Activated CD8-positive, alpha-beta T cell treated with anti-CD3 and anti-CD28 coated beads for 36 hours (primary cell): ENCODE results near the gene IRF7. TPM values are rescaled to one million over a fixed set of nuclear protein-coding genes. Genes with fewer than 3 reads are reported as not detected.

Source experiments
- ATAC-seq: fragments of 200-7000 bp; cut with Tn5 transposase; one replicate; pipeline ENCODE4 v1.10.0; 2021; ENCODE audit warnings: mild to moderate bottlenecking, moderate library complexity
- CTCF ChIA-PET: fragments of 350-600 bp; sonication (Branson Sonifier 250); formaldehyde crosslinking; loops from one replicate; lab custom pipeline; 2021; ENCODE audit warnings: antibody characterized with exemption; lab: Charles Lee
- POLR2A ChIA-PET: fragments of 350-600 bp; sonication (Branson Sonifier 250); formaldehyde crosslinking; loops from one replicate; lab custom pipeline; 2021; ENCODE audit warnings: antibody characterized with exemption; lab: Charles Lee
- DNase-seq: peaks from one replicate; pipeline ENCODE4 v3.0.0-alpha.2; 2020
- H3K27ac Mint-ChIP-seq: one replicate; pipeline ENCODE4 v1.8.0; 2021; ENCODE audit warnings: mild to moderate bottlenecking, mixed read lengths
- H3K27me3 Mint-ChIP-seq: one replicate; pipeline ENCODE4 v1.8.0; 2021; ENCODE audit warnings: mixed read lengths
- H3K36me3 Mint-ChIP-seq: one replicate; pipeline ENCODE4 v1.8.0; 2021; ENCODE audit warnings: low read depth, mixed read lengths
- H3K4me1 Mint-ChIP-seq: one replicate; pipeline ENCODE4 v1.8.0; 2021; ENCODE audit warnings: low read depth, mixed read lengths
- H3K4me3 Mint-ChIP-seq: one replicate; pipeline ENCODE4 v1.8.0; 2021; ENCODE audit warnings: mild to moderate bottlenecking, moderate library complexity, mixed read lengths
- H3K9me3 Mint-ChIP-seq: one replicate; pipeline ENCODE4 v1.8.0; 2021; ENCODE audit warnings: mixed read lengths
- intact Hi-C: fragments of 100-400 bp; cut with micrococcal nuclease; formaldehyde crosslinking; loops from one replicate; pipeline ENCODE4 v1.10.0; 2022
- microRNA-seq: library from miRNA; unstranded; fragments of <30 nt; microRNA quantifications from one replicate; pipeline ENCODE4 v1.2.0, GENCODE V29; 2022; ENCODE audit warnings: borderline microRNAs expressed, borderline replicate concordance
- total RNA-seq, 2 experiments: library from RNA; stranded (reverse); gene quantifications; one replicate each; pipeline ENCODE4 v1.2.3, GENCODE V29; 2021
- TF ChIP-seq, protein P1 (sequence below): fragments of 200-600 bp; IDR thresholded peaks from one replicate; pipeline ENCODE4 v1.8.0; 2022; ENCODE audit warnings: antibody characterized with exemption, mild to moderate bottlenecking

Gene IRF7
- total RNA-seq, 2 experiments from 2014 or later: 34.6 to 37.5 TPM

DNA sequence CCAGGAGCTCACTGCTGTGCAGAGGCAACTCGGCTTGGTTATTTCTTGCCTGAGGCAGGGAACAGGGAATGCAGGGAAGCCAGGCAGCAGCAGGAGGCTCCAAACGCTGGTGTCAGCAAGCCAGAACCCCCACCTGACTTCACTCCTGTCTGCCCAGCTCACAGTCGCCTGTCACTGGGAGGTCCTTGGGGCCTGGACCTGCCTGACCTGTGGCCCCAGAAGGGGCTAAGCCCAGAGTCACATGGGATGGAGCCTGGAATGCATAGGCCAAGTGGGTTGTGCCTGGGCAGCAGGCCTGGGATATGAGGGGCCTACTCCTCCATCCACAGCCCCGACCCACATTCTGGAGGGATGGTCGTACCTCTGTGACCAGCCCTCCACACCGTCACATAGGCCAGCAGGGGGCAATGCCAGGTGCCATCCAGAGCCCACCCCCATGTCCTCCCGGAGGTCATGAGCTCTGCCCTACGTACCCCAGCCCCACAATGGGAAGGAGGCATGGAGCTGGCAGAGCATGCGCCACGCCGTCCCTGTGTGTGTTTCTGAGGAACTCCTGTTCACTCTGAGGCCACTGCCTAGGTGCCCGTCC is 49.7 kb downstream of the IRF7 start:
- intact Hi-C loops: no loop called here
- Mint-ChIP-seq H3K4me1 (peaks cover 4% of the 10 kb centered on the region), H3K27ac (no peak overlapping the region), H3K4me3 (peak overlapping the region; percentile 88), H3K36me3 (peaks cover 23% of the 10 kb centered on the region), H3K9me3 (no peaks in the 10 kb centered on the region), H3K27me3 (no peaks in the 10 kb centered on the region)
- POLR2A ChIA-PET: interaction anchor here (0.8 to 1.5 kb wide), 3 partner anchors 10 to 72 kb away, joined by 3 to 5 read pairs (median 3); partner anchors contain the start of gene PHRF1
- TF ChIP-seq, protein P1, sequence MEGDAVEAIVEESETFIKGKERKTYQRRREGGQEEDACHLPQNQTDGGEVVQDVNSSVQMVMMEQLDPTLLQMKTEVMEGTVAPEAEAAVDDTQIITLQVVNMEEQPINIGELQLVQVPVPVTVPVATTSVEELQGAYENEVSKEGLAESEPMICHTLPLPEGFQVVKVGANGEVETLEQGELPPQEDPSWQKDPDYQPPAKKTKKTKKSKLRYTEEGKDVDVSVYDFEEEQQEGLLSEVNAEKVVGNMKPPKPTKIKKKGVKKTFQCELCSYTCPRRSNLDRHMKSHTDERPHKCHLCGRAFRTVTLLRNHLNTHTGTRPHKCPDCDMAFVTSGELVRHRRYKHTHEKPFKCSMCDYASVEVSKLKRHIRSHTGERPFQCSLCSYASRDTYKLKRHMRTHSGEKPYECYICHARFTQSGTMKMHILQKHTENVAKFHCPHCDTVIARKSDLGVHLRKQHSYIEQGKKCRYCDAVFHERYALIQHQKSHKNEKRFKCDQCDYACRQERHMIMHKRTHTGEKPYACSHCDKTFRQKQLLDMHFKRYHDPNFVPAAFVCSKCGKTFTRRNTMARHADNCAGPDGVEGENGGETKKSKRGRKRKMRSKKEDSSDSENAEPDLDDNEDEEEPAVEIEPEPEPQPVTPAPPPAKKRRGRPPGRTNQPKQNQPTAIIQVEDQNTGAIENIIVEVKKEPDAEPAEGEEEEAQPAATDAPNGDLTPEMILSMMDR: peak; percentile 15
- CTCF ChIA-PET: interaction anchor here (1.1 to 2.9 kb wide), 5 partner anchors 11 to 160 kb away, joined by 3 to 14 read pairs (median 5); no protein-coding TSS in a partner anchor
- ATAC-seq (no peak), DNase-seq (no peak)

DNA sequence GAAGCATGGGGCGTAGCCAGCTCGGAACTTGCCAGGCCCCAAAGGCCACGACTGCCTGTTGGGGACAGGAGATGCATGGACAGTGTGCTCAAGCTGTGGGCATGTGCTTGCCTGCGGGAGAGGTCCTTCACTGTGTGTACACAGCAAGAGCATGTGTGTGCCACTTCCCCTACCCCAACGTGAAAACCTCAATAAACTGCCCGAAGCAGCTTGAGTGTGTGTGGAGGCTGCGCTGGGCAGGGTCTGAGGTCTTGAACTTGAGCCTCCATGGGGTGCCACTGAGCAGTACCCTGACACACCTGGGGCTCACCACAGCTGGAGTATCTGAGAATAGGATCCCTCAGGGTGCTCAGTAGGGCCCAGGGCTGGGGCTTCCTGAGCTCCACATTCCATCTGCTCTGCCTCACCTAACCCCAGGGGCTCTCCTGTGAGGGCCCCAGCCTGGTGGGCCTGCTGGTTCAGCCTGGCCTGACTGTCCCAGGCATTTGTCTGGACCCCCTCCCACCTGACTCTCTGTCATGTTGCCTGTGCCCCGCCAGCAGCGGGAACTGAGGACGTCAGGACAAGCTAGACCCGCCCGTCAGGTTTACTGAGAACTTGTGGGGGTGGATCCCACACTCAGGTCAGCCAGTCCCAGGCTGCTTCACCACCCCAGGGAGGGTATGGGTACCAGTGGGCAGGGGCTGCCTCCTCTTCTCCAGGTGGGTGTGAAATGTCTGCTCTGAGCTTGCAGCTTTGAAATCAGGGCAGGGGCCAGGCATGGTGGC is 51.8 kb downstream of the IRF7 start:
- no peaks in the 10 kb centered on the region for H3K9me3 Mint-ChIP-seq
- ATAC-seq (no peak), DNase-seq (no peak)
- no peaks in the 10 kb centered on the region for H3K27me3 Mint-ChIP-seq
- intact Hi-C loops: no loop called here
- no peak overlapping the region for H3K4me3 Mint-ChIP-seq
- H3K27ac Mint-ChIP-seq: no peak overlapping the region
- H3K4me1 Mint-ChIP-seq: peaks cover 9% of the 10 kb centered on the region
- ChIA-PET POLR2A (interaction anchor here (0.6 to 1.2 kb wide), 3 partner anchors 8 to 52 kb away, joined by 3 read pairs; partner anchors contain the start of gene IRF7), CTCF (interaction anchor here (1.2 to 2.9 kb wide), 3 partner anchors 9 to 165 kb away, joined by 3 to 14 read pairs (median 3); no protein-coding TSS in a partner anchor)
- TF ChIP-seq, protein P1: no peak
- H3K36me3 Mint-ChIP-seq: peaks cover 23% of the 10 kb centered on the region

DNA sequence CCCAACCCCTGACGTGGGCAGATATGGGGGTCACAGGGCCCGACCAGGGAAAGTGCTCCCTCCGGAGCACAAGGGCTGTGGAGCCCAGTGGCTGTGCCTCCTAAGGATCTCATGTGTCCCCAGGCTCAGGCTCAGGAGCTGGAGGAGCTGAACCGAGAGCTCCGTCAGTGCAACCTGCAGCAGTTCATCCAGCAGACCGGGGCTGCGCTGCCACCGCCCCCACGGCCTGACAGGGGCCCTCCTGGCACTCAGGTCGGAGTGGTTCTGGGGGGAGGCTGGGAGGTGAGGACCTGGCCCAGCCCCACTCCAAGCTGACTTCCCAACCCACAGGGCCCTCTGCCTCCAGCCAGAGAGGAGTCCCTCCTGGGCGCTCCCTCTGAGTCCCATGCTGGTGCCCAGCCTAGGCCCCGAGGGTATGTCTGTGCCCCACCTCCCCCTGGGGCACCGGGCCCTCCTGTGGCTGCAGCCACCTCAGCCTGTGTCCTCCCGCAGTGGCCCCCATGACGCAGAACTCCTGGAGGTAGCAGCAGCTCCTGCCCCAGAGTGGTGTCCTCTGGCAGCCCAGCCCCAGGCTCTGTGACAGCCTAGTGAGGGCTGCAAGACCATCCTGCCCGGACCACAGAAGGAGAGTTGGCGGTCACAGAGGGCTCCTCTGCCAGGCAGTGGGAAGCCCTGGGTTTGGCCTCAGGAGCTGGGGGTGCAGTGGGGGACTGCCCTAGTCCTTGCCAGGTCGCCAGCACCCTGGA is 52.5 kb downstream of the IRF7 start:
- Mint-ChIP-seq H3K4me1 (peaks cover 9% of the 10 kb centered on the region), H3K4me3 (no peak overlapping the region), H3K27ac (no peak overlapping the region), H3K27me3 (no peaks in the 10 kb centered on the region), H3K36me3 (peaks cover 23% of the 10 kb centered on the region), H3K9me3 (no peaks in the 10 kb centered on the region)
- ATAC-seq (no peak), DNase-seq (no peak)
- TF ChIP-seq, protein P1: no peak
- intact Hi-C loops: no loop called here
- POLR2A ChIA-PET: interaction anchor here (0.6 to 2.0 kb wide), 3 partner anchors 9 to 53 kb away, joined by 3 to 8 read pairs (median 3); partner anchors contain the start of genes IRF7 and PHRF1
- CTCF ChIA-PET: interaction anchor here (2.9 kb wide), 1 partner anchor 8 kb away, joined by 14 read pairs; no protein-coding TSS in a partner anchor

Small RNA genes within 50 kb of the gene (microRNA-seq; reads per million reads assigned to microRNA genes)
- 587 reads per million, percentile 85 among the genes with 10 or more reads in this experiment for gene MIR210

Other genes with a start within 250 kb of the IRF7 start
- gene B4GALNT4, start 246.5 kb downstream of the IRF7 start, total RNA-seq: 1 to 10 TPM; 1.5 to 3.4 TPM
- gene PKP3, start 221.7 kb downstream of the IRF7 start, total RNA-seq: under 1 TPM in 1 of 2 experiments, not detected in 1; 0.18 TPM
- 10 to 100 TPM; 33.9 to 35.0 TPM for gene SIGIRR, start 201.0 kb downstream of the IRF7 start, total RNA-seq
- gene ANO9, start 173.9 kb downstream of the IRF7 start, total RNA-seq: 10 to 100 TPM; 28.2 to 29.0 TPM
- 10 to 100 TPM; 17.4 to 18.0 TPM for gene PTDSS2, start 165.7 kb downstream of the IRF7 start, total RNA-seq
- gene RNH1, start 108.7 kb downstream of the IRF7 start, total RNA-seq: 100 to 1,000 TPM; 105 to 110 TPM
- gene HRAS, start 80.4 kb downstream of the IRF7 start, total RNA-seq: 10 to 100 TPM; 30.4 to 34.6 TPM
- under 1 TPM; 0.67 to 0.99 TPM for gene LRRC56, start 78.4 kb downstream of the IRF7 start, total RNA-seq
- 1 to 10 TPM in 1 of 2 experiments, under 1 TPM in 1; 0.88 to 1.3 TPM for gene LMNTD2, start 55.2 kb downstream of the IRF7 start, total RNA-seq
- gene RASSF7, start 55.0 kb downstream of the IRF7 start, total RNA-seq: 10 to 100 TPM; 16.8 to 17.3 TPM
- 10 to 100 TPM; 43.1 to 44.5 TPM for gene PHRF1, start 39.5 kb downstream of the IRF7 start, total RNA-seq
- gene CDHR5, start 9.0 kb upstream of the IRF7 start, total RNA-seq: not detected
- not detected for gene SCT, start 11.2 kb upstream of the IRF7 start, total RNA-seq
- under 1 TPM; 0.88 to 0.89 TPM for gene DRD4, start 21.3 kb upstream of the IRF7 start, total RNA-seq
- gene DEAF1, start 79.3 kb upstream of the IRF7 start, total RNA-seq: 10 to 100 TPM; 59.1 to 59.3 TPM
- 10 to 100 TPM; 10.6 to 12.5 TPM for gene TMEM80, start 79.9 kb upstream of the IRF7 start, total RNA-seq
- gene EPS8L2, start 90.3 kb upstream of the IRF7 start, total RNA-seq: 10 to 100 TPM; 15.0 to 16.7 TPM
- 100 to 1,000 TPM; 234 to 241 TPM for gene TALDO1, start 131.5 kb upstream of the IRF7 start, total RNA-seq
- gene GATD1, start 161.5 kb upstream of the IRF7 start, total RNA-seq: 10 to 100 TPM; 45.8 to 48.8 TPM
- gene CEND1, start 174.1 kb upstream of the IRF7 start, total RNA-seq: under 1 TPM; 0.20 to 0.25 TPM
- 10 to 100 TPM; 33.3 to 36.7 TPM for gene SLC25A22, start 182.3 kb upstream of the IRF7 start, total RNA-seq
- gene PIDD1, start 189.3 kb upstream of the IRF7 start, total RNA-seq: 10 to 100 TPM; 29.9 to 30.6 TPM
- gene RPLP2, start 194.0 kb upstream of the IRF7 start, total RNA-seq: 1,000 to 10,000 TPM; 3,638 to 3,686 TPM
- gene PNPLA2, start 203.0 kb upstream of the IRF7 start, total RNA-seq: 10 to 100 TPM; 29.7 to 32.0 TPM
- gene CRACR2B, start 212.0 kb upstream of the IRF7 start, total RNA-seq: 1 to 10 TPM; 2.1 to 2.4 TPM
- 10 to 100 TPM; 45.9 to 46.5 TPM for gene CD151, start 217.0 kb upstream of the IRF7 start, total RNA-seq
- 10 to 100 TPM; 83.0 to 89.2 TPM for gene POLR2L, start 226.6 kb upstream of the IRF7 start, total RNA-seq
- 10 to 100 TPM; 15.4 to 16.0 TPM for gene TSPAN4, start 226.9 kb upstream of the IRF7 start, total RNA-seq